Erythroblast (primary cell): ENCODE data around the gene CDC42SE2.

Experiments used
- GATA1 ChIP-seq: IDR thresholded peaks from 2 replicates; pipeline ENCODE4 v1.6.1; 2011; ENCODE audit warnings: low read depth, mild to moderate bottlenecking, control low read depth, low read length, moderate library complexity
- POLR2A ChIP-seq: IDR thresholded peaks from 2 replicates; pipeline ENCODE4 v1.6.1; 2011; ENCODE audit warnings: mild to moderate bottlenecking, low read length

- TF ChIP-seq POLR2A (no peak), GATA1 (no peak)
Observed at GRCh38 chr5:131338051-131338453, 74.2 kb downstream of the CDC42SE2 start.
